GM15510 (cell line): Measurements from ENCODE around the gene GOLT1A.

Experiments used
- POLR2A ChIP-seq: IDR thresholded peaks from 3 replicates; pipeline ENCODE4 v1.6.1; 2011; ENCODE audit warnings: borderline replicate concordance; ENCODE audit not compliant: insufficient read length; ENCODE audit errors: extremely low read depth

Gene GOLT1A

GRCh38 chr1:204211046-204211445 lies 2.7 kb downstream of the GOLT1A start:
- no peak for TF ChIP-seq POLR2A

DNA sequence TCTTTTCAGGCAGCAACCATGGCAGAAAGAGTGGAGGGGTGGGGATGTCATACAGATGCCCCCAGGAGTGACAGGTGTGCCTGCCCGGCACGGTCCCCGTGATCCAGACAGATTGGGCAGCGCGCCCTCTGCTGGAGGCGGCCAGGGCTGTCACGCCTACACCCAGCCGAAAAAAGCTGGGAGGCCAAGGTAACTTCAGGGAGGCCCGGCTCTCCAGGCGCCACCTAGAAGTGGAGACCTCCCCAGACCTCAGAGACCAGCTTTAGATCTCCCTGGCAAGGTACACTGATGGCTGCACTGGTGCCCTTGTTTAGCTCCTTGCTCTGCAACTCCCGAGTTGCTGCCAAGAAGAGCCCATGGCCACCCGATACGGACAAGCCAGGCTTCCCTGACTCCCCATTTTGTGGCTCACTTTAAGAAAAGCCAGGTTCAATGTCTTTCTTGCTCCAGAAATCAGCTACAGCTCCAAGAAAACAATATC lies 6.6 kb downstream of the GOLT1A start:
- TF ChIP-seq POLR2A: no peak

DNA sequence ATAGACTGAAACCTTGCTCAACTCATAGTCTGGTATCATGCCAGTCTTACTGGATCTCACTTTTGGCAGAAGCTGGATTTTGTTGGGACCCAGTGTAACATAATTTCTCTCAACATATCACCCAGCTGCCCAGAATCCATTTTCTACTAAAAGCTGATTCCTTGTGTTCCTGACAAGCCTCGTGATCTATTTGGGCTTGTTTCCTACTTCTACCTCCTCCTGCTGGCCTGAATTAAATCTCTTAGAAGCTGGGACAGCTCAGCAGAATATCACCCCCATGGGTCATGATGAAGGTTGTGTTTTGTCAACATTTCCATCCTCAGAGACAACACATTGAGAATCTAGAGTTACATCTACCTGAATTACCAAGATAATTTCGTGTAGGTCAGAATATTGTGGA lies 7.7 kb downstream of the GOLT1A start:
- no peak for TF ChIP-seq POLR2A

GRCh38 chr1:204205486-204205885 lies 8.3 kb downstream of the GOLT1A start:
- no peak for TF ChIP-seq POLR2A

- TF ChIP-seq POLR2A: no peak
These were observed 8.8 kb downstream of the GOLT1A start for GRCh38 chr1:204204944-204205343.

- no peak for TF ChIP-seq POLR2A
These were observed 10.5 kb downstream of the GOLT1A start for GRCh38 chr1:204203206-204203767.

GRCh38 chr1:204202481-204202880 lies 11.3 kb downstream of the GOLT1A start:
- TF ChIP-seq POLR2A: no peak

GRCh38 chr1:204201348-204202040 lies 12.3 kb downstream of the GOLT1A start:
- TF ChIP-seq POLR2A: no peak

GRCh38 chr1:204199579-204199978 lies 14.2 kb downstream of the GOLT1A start:
- no peak for TF ChIP-seq POLR2A

GRCh38 chr1:204198348-204199340 lies 15.1 kb downstream of the GOLT1A start:
- TF ChIP-seq POLR2A: no peak

- TF ChIP-seq POLR2A: no peak
These were observed 16.7 kb downstream of the GOLT1A start for GRCh38 chr1:204197068-204197467.

DNA sequence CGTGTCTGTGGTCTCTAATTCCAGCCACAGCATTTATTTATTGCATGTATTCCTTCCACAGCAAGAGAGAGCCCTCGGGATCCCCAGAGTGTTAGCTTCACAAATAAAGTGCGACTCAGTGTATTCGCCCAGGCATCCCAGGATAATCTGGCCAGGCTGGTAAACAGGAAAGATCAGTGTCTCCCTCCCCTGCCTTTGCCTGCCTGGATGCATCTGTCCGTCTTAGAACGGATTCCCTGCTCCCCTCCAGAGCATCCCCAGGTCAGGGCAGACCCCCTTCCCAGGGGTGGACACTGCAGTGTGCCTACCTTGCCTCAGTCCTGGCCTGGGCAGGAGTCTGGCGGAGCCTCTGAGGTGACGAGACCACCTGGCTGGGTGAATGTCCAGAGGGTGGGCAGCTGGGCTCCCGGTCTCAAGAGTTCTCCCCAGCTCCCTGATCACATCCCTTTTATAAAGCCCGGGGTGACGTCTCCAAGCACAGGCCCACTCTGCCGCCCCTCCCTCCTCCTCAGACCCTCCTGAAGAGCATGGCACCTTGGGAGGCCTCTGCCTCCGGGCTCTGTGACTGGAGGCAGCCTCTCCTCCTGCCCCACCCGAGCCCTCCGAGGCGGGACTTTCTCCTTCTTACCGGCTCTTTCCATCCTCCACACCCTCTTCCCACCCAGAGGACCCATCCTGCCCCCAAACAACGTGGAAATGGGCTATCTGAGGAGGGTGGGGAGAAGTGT lies 17.6 kb downstream of the GOLT1A start, which contains the start of gene KISS1:
Gene KISS1 (minus strand): TSS at position 424 of the 728 bp plus-strand sequence. CDS start 3,615 bp downstream, outside the sequence.
- no peak for TF ChIP-seq POLR2A

- no peak for TF ChIP-seq POLR2A
These were observed 19.0 kb downstream of the GOLT1A start for GRCh38 chr1:204194771-204195170.

- TF ChIP-seq POLR2A: no peak
These were observed 19.7 kb downstream of the GOLT1A start for GRCh38 chr1:204194080-204194479.
